T-helper 9 cell (primary cell): Measurements from ENCODE around the gene FANCE.

ENCODE experiments used
- DNase-seq: peaks from one replicate; pipeline ENCODE4 v3.0.0-alpha.2; 2020

Gene FANCE

DNA sequence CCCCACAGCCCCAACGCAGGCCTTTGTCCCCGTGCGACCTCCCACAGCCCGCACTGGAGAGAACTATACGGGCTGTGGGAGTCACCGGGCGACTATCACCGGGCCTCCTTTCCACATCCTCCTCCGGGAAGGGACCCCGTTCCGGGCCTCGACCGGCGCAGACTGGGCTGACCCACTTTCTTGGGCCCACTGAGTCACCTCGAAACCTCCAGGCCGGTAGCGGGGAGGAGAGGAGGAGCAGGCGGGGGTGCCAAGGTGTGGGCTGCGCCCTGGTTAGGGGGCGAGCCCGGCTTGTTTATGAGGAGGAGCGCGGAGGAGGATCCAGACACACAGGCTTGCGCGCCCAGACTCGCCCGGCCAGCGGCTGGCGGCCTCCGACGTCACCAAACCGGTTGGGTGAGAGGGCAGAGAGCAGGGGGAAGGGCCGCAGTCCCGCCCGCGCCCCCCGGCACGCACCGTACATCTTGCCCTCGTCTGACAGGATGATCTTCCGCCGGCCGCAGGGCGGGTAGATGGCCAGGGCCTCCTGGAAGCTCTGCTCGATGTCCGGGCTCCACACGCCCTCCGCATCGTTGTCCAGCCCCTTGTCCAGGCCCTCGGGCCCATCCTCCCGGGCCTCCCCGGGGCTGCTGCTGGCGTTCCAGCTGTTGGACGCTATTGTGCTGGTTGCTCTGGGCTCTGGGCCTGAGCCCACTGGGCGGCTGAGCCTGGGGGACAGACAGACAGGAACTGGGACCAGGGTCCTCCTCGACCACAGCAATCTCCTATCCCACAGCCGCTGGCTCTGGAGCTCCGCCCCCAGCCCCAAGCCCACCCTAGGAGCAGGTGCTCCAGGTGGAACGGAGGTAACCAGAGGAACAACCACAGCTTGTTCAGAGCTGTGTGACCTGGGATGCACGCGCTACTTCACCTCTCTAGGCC lies 34.1 kb downstream of the FANCE start:
- DNase-seq: no peak

DNA sequence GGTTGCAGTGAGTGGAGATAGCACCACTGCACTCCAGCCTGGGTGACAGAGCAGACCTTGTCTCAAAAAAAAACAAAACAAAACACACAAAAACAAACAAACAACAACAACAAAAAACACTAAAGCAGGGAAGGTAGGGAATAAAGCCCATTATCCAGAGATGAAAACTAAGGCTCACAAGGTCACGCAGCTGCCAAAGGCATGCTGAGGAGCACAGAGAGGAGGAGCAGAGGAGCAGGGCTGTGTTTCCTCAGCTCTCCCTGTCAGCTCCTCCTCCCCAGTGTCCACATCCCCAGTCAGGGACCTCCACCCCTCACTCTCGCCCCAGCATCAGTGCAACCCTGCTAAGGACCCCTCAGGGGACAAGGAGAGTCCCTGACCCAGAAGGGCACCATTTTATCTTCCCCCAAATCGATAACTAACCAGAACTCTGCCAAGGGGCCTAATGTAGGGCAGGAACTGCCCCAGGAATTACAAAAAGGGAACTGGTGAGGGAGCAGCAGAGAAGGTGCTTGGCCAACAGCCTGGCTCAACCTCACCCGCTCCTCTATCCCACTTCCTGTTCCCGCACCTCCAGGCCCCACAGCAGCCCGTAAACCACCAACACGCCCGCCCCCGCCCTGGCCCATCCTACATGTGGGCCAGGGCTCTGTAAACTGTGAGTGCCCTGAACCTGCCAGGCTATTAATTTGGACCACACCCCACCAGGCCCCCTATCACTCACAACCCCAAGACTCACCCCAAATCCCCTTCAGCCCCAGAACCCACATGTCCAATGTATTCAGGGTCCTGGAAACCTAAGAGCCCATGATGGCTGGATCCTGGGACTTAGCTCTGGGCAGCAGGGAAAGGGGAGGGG lies 35.7 kb downstream of the FANCE start:
- no peak for DNase-seq

DNA sequence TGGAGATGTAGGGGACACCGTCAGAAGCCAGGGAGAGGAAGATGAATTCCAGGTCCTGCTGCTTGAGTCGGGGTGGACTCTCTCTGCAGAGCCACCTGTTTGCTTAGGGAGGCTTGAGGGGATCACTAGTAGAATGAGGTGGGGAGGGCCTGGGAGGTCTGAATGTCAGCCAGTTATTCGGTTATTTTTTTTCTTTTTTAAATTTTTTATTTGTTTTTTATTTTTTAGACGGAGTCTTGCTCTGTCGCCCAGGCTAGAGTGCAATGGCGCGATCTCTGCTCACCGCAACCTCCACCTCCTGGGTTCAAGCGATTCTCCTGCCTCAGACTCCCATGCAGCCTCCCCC lies 36.4 kb downstream of the FANCE start:
- no peak for DNase-seq

DNA sequence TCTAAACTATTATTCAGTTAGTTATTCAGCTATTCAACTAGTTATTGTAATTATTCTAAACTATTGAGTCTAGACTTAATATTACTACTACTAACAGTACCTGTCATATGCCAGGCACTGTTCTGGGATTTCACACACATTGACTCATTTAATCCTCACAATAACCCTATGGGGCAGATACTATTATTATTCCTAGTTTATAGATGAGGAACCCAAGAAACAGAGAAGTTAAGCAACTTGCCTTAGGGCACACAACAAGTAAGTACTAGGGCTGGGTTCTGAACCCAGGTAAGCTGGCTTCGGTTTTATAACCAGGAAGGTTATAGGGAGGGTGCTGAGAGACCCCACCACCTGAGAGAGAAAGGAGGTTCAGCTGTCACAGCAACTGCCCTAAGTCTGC lies 36.9 kb downstream of the FANCE start:
- no peak for DNase-seq

DNA sequence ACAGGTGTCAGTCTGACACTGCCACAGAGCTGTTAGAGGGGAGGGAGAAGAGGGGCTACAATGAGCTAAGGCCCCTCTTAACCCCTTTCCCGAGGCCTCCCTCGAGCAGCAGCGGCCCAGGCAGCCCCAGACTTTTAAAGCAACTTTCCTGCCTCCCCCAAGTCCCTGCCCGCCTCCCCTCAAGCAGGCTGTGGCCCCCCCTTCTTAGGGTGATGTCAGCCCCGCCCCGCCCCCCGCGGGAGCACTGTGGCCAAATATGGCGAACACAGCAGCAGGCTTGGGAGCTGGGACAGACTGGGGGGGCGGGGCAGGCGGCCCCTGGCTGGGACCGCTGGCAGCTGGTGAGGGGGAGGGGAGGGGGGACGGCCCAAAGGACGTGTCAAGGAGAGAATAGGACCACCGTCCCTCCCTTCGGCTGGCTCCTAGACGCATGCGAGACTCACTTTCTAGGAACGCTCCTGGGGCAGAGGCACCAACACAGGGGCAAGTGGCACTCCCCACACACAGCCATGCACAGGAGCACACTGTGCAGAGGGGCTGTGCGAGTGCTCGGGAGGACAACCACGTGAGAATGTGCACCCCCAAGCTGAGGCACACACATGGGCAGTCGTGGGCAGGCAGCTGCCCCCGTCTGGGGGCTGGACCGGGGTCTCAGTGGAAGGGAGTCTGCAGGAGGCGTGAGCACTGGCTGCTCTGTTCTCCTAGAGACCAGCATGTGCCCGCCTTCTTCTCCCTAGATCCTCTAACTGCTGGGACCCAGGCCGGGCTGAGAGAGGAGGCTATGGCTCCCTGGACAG lies 38.1 kb downstream of the FANCE start:
- DNase-seq: no peak

GRCh38 chr6:35490821-35491557 lies 38.9 kb downstream of the FANCE start:
- DNase-seq: no peak

GRCh38 chr6:35491558-35492257 lies 39.6 kb downstream of the FANCE start:
- DNase-seq: no peak

- no peak for DNase-seq
These were observed 40.3 kb downstream of the FANCE start for GRCh38 chr6:35492258-35492973.

- no peak for DNase-seq
These were observed 40.8 kb downstream of the FANCE start for GRCh38 chr6:35492974-35493284.

GRCh38 chr6:35493307-35493983 lies 41.3 kb downstream of the FANCE start:
- DNase-seq: no peak

- DNase-seq: no peak
These were observed 42.0 kb downstream of the FANCE start for GRCh38 chr6:35494161-35494563.

- no peak for DNase-seq
These were observed 43.3 kb downstream of the FANCE start for GRCh38 chr6:35495258-35496035.

GRCh38 chr6:35496036-35496840 lies 44.1 kb downstream of the FANCE start:
- DNase-seq: no peak

DNA sequence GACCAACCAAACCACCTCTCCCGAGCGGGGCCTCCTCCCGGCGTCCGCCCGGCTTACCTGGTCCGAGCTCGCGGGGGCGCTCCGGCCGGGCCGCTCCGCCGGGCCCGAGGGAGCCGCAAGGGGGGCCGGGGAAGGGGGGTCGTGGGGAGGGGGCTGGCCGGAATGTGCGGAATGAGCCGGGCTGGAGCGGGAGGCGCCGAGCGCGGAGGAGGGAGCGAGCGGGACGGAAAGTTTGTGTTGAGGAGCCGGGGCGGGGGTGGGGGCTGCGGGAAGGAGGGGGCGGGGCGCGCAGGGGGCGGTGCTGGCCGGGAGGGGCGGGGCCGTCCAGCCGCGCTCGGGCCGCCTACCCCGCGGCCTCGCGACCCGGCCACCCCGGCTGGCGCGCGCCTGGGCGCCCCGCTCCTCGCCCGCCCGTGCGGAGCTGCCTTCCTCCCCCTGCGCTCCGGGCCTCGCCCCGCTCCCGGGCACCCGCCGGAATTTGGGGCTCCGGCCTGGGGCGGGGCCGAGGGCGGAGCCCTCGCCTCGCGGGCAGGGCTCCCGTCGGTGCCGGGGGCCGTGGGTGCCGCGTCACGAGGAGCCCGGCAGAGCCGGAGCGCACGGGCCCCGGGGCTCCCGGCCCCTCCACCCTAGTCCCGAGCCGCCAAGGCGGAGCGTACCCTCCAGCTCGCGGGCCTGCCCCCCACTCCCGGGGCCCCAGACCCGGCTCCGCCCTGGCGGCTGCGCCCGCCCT lies 44.9 kb downstream of the FANCE start, which contains the start of gene TEAD3:
TSS of gene TEAD3 (minus strand) at position 239 of the 730 bp plus-strand sequence.
- peak; percentile 50 for DNase-seq

GRCh38 chr6:35497571-35498421 lies 45.7 kb downstream of the FANCE start:
- DNase-seq: peak; percentile 27

DNA sequence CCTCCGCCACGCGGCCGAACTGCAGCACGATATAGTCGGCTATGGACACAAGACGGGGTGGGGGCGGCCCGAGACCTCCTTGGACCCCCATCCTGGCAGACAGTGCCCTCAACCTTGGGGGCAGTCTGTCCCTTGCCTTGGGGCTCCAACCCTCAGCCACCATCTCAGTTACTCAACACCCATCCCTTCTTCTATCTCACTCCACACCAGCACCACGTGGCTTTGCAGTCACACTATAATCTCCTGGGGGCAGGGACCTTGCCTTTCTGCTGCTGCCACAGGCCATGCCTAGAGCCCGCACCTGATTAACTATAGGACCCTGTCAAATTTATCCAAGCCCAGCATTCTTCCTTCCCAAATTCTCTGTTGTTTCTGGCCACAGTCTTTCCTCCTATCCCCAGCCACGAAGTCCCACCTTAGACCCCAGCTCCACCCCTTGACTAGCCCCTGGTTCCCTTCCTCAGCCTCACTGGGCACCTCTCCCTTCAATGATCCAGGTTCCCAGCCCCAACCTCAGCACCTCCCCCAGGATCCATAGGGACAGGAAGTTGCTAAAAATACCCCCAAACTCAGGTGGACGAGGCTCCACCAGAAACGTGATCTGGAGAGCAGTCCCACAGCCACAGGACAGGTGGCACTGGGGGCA lies 46.4 kb downstream of the FANCE start:
- DNase-seq: no peak
